Measurements from ENCODE around the gene KRT81. TPM values are rescaled to one million over a fixed set of nuclear protein-coding genes. Genes with fewer than 3 reads are reported as not detected.
A peak's percentile ranks its signal among the peaks of the same experiment; 100 is the strongest.

KRT81 gene
- total and polyA plus RNA-seq, 2 experiments from 2014 or later: not detected

GRCh38 chr12:52313926-52314325, 22.6 kb upstream of the KRT81 start:
- peaks cover 66% of the 10 kb centered on the region for H3K27me3 ChIP-seq
- TF ChIP-seq, protein P1, sequence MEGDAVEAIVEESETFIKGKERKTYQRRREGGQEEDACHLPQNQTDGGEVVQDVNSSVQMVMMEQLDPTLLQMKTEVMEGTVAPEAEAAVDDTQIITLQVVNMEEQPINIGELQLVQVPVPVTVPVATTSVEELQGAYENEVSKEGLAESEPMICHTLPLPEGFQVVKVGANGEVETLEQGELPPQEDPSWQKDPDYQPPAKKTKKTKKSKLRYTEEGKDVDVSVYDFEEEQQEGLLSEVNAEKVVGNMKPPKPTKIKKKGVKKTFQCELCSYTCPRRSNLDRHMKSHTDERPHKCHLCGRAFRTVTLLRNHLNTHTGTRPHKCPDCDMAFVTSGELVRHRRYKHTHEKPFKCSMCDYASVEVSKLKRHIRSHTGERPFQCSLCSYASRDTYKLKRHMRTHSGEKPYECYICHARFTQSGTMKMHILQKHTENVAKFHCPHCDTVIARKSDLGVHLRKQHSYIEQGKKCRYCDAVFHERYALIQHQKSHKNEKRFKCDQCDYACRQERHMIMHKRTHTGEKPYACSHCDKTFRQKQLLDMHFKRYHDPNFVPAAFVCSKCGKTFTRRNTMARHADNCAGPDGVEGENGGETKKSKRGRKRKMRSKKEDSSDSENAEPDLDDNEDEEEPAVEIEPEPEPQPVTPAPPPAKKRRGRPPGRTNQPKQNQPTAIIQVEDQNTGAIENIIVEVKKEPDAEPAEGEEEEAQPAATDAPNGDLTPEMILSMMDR (IDR thresholded peaks at IDR 0.05; ENCODE audit: low read depth, low read length): no peak
- DNase-seq (ENCODE audit: low read depth in 1 of 2, low spot score in 1 of 2): no peak

DNA sequence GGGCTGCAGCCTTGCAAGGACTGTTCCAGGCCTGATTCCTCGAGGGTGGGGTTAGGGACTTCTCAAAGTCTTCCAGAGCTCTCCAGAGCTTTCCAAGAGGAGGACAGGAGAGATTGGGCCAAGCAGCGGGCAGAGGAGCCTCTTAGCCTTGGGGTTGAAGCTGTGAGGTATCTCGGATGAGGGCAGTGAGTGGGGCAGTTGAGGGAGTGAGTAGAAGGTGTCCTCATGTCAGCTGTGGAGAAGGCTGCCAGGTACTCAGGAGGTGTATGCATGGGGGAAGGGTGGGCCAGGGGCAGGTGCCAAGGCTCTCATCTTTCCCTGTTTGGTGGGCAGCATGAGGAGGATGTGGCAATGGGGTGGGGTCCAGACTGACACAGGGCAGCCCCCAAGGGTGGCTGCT, 22.1 kb upstream of the KRT81 start:
- H3K4me3 ChIP-seq: no peak overlapping the region
- peaks cover 66% of the 10 kb centered on the region for H3K27me3 ChIP-seq
- H3K36me3 ChIP-seq: no peaks in the 10 kb centered on the region
- H3K9me3 ChIP-seq (ENCODE audit: low read depth): no peaks in the 10 kb centered on the region
- no peaks in the 10 kb centered on the region for H3K4me1 ChIP-seq (ENCODE audit: low read depth)
- H3K27ac ChIP-seq: no peak overlapping the region
- TF ChIP-seq, protein P1 (IDR thresholded peaks at IDR 0.05; ENCODE audit: low read depth, low read length): no peak
- no peak for DNase-seq (ENCODE audit: low read depth in 1 of 2, low spot score in 1 of 2)

More at GRCh38 chr12:52313926-52314325, 22.6 kb upstream of the KRT81 start:
- no peak overlapping the region for H3K27ac ChIP-seq
- no peaks in the 10 kb centered on the region for H3K36me3 ChIP-seq
- no peaks in the 10 kb centered on the region for H3K4me1 ChIP-seq (ENCODE audit: low read depth)
- no peak overlapping the region for H3K4me3 ChIP-seq
- no peaks in the 10 kb centered on the region for H3K9me3 ChIP-seq (ENCODE audit: low read depth)

DNA sequence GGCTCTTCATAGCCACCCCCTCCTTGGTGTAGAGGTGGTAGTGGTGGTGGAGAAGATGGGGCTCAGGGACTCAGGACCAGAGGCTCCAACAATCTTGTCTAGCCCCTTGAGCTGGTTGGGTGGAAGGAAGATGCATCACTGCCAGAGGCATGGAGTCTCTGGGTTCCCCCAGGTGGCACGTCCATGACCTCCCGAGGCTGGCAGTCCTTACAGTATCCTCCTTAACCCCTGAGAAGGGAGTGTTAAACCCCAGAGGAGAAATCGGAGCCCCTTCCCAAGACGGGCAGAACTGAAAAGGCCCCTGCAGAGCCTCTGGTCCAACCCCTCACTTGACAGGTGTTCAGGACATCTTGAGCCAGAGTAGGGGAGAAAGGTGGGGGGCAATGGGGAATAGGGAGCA, 20.8 kb upstream of the KRT81 start:
- TF ChIP-seq, protein P1 (IDR thresholded peaks at IDR 0.05; ENCODE audit: low read depth, low read length): no peak
- H3K36me3 ChIP-seq: no peaks in the 10 kb centered on the region
- peaks cover 3% of the 10 kb centered on the region for H3K4me1 ChIP-seq (ENCODE audit: low read depth)
- no peak overlapping the region for H3K4me3 ChIP-seq
- DNase-seq (ENCODE audit: low read depth in 1 of 2, low spot score in 1 of 2): no peak
- H3K27me3 ChIP-seq: peaks cover 76% of the 10 kb centered on the region
- H3K27ac ChIP-seq: no peak overlapping the region
- H3K9me3 ChIP-seq (ENCODE audit: low read depth): no peaks in the 10 kb centered on the region

DNA sequence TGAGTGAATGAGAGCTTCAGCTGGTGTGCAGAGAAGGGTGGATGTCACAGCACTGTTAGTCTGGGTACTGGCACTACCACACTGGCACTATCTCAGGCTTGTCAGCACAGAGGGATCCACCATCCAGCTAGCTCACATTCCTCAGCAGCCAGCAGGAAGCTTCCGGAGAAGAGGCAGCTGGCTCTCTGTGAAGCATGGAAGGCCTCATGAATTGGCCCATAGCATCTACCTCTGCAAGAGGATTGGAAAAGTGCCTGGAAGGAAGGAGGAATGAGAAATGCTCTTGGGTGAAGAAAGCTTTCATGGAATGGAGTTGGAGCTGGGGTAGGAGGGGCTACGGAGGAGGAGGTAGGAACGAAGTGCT, 19.9 kb upstream of the KRT81 start:
- Histone ChIP-seq H3K36me3 (no peaks in the 10 kb centered on the region), H3K27me3 (peaks cover 84% of the 10 kb centered on the region), H3K4me1 (ENCODE audit: low read depth) (peaks cover 3% of the 10 kb centered on the region), H3K9me3 (ENCODE audit: low read depth) (no peaks in the 10 kb centered on the region), H3K27ac (no peak overlapping the region), H3K4me3 (no peak overlapping the region)
- peak in 1 of 2 donors; percentile 60 for DNase-seq (ENCODE audit: low read depth in 1 of 2, low spot score in 1 of 2)
- TF ChIP-seq, protein P1 (IDR thresholded peaks at IDR 0.05; ENCODE audit: low read depth, low read length): no peak

DNA sequence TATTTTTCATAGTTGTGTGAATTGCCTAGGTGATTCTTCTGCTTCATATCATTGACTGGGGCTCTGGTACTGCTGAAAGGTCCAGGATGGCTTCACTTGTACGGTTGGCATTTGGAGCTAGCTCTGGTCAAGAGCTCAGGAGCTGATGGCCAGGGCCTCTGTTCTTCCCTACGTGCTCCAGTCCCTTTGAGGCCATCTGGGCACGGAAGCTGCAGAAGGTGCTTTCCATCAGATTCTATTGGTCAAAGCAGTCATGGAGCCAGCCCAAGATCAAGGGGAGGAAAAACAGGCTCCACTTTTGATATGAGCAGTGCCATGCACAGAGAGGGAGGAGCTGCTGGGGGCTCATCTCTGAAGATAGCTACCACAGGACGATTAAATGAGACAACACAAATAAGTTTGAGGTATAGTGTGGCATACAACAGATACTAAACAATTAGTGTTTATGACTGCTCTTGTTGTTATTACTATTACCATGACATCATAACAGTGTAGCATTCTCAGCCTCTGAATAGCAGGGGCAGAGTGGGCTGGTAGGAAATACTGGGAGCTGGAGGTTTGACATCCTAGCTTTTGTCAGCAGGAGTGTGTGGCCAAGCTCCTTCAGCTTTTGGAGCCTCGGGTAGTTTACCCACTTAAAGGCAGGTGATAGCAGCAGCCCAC, 19.4 kb upstream of the KRT81 start:
- H3K27ac ChIP-seq: no peak overlapping the region
- TF ChIP-seq, protein P1 (IDR thresholded peaks at IDR 0.05; ENCODE audit: low read depth, low read length): no peak
- H3K27me3 ChIP-seq: peaks cover 86% of the 10 kb centered on the region
- no peak overlapping the region for H3K4me3 ChIP-seq
- H3K4me1 ChIP-seq (ENCODE audit: low read depth): peaks cover 3% of the 10 kb centered on the region
- H3K36me3 ChIP-seq: no peaks in the 10 kb centered on the region
- peak in 1 of 2 donors; percentile 16 for DNase-seq (ENCODE audit: low read depth in 1 of 2, low spot score in 1 of 2)
- H3K9me3 ChIP-seq (ENCODE audit: low read depth): no peaks in the 10 kb centered on the region

All from cardiac muscle cell (in vitro differentiated cells and primary cell).